Omental fat pad (tissue), 4 donors: ENCODE results near the gene PEX1. TPM values are rescaled to one million over a fixed set of nuclear protein-coding genes. Genes with fewer than 3 reads are reported as not detected.
"Not testable (repeated sequence)": the region's sequence is repeated elsewhere in the genome, so short reads cannot be mapped to it uniquely, and the experiment has no call there.

Source experiments
- ATAC-seq: fragments of 150-250 bp; one replicate; pipeline ENCODE4 v1.9.1; 2016; ENCODE audit warnings: mild to moderate bottlenecking, moderate library complexity; ENCODE audit not compliant: low FRiP score
- DNase-seq: peaks from one replicate; pipeline ENCODE4 v3.0.0-alpha.2; 2019; ENCODE audit warnings: low spot score
- total RNA-seq, 4 donors: library from RNA; depleted of rRNA; stranded (reverse); fragments of >200 nt; gene quantifications; one replicate each; pipeline ENCODE4 v1.1.0, GENCODE V29; 2016
- TF ChIP-seq, protein P1 (sequence below), 3 donors: fragments of 450-650 bp; IDR thresholded peaks; one replicate each; pipeline ENCODE4 v1.5.1; 2016 to 2017; ENCODE audit warnings: antibody characterized with exemption in 3 of 3, mild to moderate bottlenecking in 3 of 3, moderate library complexity in 2 of 3

PEX1 gene
- total RNA-seq, 4 donors from 2014 or later, result 9.8 to 23.5 (median 14.3) TPM

DNA sequence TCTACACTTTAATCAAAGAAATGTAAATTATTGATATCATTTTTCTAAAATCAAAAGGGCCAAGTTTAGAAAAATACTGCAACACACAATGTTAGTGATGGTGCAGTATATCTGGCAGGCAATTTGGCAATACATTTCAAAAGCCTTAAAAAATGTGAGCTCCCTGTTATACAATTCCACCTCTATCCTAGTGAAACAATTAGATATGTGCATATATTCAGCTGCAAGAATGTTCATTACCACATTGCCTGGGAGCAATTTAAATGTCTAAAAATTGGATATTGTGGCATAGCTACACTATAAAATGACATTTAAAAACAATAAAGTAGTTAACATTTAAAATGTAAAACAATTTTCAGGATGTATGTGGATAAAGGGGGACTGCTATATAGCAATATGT is 40.5 kb downstream of the PEX1 start:
- no peak for DNase-seq
- ATAC-seq, result no peak

DNA sequence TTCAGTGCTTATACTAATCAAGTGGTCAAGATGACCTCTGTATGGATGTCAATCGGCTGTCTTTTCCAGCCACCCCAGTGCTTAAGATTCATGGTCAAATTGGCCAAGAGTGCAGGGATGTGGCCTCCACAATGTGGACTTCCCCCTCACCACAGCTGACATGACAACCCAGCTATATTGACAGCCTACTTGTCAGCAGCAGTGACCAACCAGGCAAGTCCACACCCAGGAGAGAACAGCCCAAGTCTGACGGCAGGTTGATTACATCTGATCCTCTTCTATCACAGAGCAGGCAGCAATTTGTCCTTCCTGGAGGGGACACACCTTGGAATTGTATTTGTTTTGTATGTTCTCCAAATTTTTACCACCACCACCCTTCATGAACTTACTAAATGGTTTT is 42.3 kb downstream of the PEX1 start:
- TF ChIP-seq, protein P1, sequence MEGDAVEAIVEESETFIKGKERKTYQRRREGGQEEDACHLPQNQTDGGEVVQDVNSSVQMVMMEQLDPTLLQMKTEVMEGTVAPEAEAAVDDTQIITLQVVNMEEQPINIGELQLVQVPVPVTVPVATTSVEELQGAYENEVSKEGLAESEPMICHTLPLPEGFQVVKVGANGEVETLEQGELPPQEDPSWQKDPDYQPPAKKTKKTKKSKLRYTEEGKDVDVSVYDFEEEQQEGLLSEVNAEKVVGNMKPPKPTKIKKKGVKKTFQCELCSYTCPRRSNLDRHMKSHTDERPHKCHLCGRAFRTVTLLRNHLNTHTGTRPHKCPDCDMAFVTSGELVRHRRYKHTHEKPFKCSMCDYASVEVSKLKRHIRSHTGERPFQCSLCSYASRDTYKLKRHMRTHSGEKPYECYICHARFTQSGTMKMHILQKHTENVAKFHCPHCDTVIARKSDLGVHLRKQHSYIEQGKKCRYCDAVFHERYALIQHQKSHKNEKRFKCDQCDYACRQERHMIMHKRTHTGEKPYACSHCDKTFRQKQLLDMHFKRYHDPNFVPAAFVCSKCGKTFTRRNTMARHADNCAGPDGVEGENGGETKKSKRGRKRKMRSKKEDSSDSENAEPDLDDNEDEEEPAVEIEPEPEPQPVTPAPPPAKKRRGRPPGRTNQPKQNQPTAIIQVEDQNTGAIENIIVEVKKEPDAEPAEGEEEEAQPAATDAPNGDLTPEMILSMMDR (IDR thresholded peaks at IDR 0.05), result no peak
- ATAC-seq, result no peak
- DNase-seq, result no peak

More for the DNA sequence above, 40.5 kb downstream of the PEX1 start:
- TF ChIP-seq, protein P1 (IDR thresholded peaks at IDR 0.05), result no peak

DNA sequence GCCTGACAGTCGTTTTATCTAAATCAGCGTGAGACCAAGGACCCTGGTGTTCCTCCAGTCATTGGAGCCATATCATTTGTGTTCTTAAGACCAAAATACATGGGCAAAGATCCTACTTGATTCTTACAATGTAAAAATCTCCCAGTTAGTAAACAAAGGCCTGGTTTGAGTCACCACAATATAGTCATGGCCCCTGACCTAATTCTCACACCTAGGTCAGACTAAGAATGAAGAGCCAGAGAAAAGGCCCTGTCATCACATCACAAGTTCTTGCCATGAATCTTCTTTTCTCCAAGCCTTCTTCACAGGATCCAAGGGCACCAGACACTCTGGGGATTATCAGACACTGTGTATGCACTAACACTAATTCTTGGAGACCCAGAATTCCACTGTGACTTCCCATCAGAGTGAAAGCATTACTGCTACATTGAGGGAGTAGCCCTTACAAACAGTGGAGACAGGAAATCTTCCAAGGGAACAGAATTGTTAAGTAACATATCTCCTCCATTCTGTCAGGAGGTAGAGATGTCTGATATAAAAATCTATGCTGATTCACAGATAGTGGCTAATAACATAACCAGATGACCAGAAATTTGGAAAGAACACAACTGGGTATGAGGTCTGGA is 42.9 kb downstream of the PEX1 start:
- ATAC-seq (no peak), DNase-seq (no peak)
- TF ChIP-seq, protein P1 (IDR thresholded peaks at IDR 0.05), result no peak

DNA sequence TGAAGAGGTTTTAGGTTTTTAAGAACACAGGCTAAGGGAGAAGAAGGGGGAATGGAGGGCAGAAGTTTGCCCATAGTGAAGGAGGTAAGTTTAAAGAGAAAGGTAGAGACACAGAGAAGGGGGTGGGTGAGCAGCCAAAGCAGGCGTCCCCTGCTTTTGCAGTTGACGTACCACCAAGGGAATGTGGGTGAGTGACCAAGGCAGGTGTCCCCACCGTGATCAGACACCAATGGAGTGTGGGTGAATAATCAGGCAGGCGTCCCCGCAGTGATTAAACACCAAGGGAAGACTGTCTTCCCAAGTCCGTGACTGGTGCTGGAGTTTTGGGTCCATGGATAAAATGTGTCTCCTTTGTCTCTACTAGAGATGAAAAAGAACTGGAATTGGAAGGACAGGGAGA is 44.1 kb downstream of the PEX1 start:
- not testable (repeated sequence) for DNase-seq, ATAC-seq

DNA sequence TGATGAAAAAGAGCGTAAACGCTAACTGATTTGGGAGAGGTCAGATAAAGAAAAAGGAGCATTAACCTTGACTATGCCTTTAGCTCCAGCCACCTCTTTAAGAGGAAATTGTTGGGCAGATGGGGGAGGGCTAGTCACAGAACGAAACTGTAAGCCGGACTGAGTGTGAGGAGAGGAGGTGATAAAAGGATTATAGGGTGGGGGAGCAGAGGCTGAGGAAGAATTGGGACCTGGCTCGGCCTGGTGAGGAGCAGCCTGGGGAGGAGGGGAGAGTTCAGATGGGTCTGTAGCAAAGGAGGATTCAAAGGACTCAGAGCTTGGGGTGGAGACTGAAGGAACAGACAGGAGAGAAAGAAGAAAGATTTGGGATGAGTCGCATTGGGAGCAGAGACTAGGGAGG is 44.7 kb downstream of the PEX1 start:
- DNase-seq, ATAC-seq: not testable (repeated sequence)

DNA sequence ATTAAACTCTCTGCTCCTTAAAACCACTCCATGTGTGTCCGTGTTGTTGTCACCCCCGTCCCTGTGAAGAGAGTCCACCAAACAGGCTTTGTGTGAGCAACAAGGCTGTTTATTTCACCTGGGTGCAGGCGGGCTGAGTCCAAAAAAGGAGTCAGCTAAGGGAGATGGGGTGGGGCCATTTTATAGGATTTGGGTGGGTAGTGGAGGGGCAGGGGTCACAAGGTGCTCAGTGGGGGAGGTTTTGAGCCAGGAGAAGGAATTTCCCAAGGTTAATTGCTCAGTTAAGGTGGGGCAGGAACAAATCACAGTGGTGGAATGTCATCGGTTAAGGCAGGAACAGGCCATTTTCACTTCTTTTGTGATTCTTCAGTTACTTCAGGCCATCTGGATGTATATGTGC is 49.2 kb downstream of the PEX1 start:
- not testable (repeated sequence) for DNase-seq, ATAC-seq

DNA sequence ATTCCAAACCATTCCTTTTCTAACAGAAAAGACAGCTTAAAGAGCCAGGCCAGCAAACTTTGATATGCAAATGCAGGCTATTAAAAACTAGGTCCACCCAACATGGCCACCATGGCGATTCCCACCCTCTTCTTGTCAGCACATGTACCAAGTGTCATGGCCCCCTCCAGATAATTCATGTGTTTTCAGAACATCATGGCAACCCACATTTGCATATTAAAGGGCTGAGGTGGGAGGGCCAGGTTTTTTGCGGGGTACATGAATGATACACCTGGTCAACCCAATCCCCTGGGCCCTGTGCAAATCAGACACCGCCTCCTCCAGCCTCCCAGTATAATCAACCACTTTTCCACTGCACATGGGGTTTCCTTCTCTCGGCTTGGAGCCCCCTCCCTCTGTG is 49.6 kb downstream of the PEX1 start:
- TF ChIP-seq, protein P1 (IDR thresholded peaks at IDR 0.05), result no peak
- DNase-seq, result no peak
- ATAC-seq, result no peak

DNA sequence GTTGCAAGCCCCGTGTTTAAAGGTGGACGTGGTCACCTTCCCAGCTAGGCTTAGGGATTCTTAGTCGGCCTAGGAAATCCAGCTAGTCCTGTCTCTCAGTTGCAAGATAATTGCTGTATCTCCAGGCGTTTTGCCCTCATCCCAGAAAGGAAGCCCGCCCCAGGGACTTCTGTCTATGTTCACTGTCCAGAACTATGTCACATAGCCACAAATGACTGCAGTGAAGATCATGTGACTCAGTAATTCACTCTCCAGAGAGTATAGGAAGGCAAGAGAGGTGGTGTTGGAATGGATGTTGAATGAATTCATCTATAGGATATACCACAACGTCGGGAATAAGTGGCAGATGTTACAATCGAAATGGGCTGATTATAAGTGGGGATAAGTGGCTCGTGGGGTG is 50.2 kb downstream of the PEX1 start:
- TF ChIP-seq, protein P1 (IDR thresholded peaks at IDR 0.05), result no peak
- DNase-seq (no peak), ATAC-seq (no peak)

DNA sequence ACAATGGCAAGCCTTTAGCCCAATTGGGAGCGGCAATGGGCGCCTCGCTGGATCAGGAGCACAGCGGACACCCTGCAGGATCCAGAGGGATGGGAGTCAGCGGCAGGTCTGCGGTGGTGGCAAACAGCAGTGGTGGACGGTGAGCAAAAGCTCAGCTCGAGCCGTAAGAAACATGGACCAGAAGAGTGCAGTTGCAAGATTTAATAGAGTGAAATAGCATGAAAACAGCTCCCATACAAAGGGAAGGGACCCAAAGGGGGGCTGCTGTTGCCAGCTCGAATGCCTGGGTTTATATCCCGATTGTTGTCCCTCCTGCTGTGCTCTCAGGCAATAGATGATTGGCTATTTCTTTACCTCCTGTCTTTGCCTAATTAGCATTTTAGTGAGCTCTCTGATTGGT is 50.6 kb downstream of the PEX1 start, which contains the start of gene ERVW-1:
TSS of gene ERVW-1 (minus strand) at position 266 of the 400 bp plus-strand sequence. CDS start 7,565 bp downstream, outside the sequence.
- ATAC-seq, DNase-seq: not testable (repeated sequence)

DNA sequence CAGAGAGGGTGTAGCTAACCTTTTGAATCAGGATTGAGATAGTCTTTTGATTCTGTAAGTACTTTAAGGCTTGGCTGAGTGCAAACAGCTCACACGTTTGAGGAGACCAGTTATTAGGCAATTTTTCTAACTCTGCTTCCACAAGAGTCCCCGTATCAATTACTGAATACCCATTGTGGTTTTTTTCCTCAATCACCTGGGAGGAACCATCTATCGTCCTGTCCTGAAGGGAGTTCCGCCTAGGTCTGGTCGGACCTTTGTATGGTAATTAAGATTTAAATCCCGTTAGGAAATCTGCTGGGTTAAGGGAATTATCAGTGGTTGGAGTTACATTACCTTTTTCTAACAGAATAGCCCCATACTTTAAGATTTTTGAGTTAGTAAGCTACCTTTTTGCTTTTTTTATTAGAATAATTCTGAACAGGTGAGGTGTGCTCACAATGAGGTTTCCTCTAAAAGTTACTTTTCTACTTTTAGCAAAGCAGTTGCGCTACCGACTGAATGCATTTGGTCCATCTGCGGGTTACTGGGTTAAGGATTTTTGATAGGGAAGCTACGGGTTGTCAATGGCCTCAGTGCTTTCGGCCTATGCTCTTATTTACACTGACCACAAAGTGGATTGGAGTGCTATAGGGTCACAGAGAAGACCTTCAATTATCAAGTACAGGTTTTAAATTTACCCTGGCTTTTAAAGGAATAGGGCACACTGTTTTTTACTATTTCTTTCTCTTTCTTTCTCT is 52.3 kb downstream of the PEX1 start:
- not testable (repeated sequence) for ATAC-seq, DNase-seq

DNA sequence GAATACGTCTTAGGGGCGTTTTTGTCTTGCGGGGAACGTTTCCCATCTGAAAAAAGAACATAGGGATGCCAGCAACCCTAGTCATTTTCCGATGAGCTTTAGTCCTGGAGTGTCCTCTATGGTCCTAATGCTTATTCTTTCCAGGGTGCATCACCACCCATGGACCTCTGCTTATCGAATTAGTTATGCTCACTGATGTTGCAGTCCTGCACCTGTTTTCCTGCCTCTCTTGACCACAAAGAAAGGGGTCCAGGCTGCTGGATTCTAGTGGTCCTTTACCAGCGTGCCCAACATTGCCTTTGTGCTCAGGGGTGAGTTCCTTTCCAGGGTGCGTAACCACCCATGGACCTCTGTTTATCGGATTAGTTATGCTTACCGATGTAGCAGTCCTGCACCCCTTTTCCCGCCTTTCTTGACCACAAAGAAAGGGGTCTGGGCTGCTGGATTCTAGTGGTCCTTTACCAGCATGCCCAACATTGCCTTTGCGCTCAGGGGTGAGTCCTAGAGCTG is 53.0 kb downstream of the PEX1 start:
- DNase-seq, ATAC-seq: not testable (repeated sequence)

DNA sequence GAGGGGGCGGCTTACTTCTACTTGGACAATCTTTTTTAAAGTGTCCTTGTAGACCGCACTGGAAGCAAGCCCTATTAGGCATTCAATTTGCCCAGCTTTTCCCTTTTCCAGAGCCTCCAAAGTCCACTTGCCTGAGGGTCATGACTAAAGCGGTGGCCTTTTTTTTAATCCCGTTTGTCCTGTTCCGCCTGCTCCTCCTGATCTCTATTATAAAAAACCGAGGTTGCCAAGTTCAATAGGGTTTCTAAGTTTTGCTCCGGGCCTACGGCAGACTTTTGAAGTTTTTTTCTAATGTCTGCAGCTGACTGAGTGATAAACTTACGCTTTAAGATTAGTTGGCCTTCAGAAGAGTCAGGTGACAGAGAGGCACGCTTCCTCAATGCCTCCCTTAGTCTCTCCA is 54.3 kb downstream of the PEX1 start:
- DNase-seq, ATAC-seq: not testable (repeated sequence)

DNA sequence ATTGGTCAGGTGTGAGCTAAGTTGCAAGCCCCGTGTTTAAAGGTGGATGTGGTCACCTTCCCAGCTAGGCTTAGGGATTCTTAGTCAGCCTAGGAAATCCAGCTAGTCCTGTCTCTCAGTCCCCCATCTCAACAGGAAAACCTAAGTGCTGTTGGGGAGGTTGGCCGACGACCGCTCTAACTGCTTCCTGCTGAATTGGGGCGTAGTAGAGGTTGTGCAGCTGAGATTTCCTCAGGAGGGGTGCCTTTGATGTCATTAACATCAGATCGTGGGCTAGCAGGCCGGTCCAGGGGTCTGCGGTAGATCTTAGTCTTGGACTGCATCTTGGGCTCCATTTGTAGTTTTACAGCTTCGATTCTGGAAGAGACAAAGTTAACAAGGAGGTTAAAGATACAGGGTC is 59.7 kb downstream of the PEX1 start:
- ATAC-seq, DNase-seq: not testable (repeated sequence)
